HG03280 (cell line): ENCODE results near the gene SLC1A5.
"Not testable (repeated sequence)": the region's sequence is repeated elsewhere in the genome, so short reads cannot be mapped to it uniquely, and the experiment has no call there.

Experiments
- ATAC-seq: cut with Tn5 transposase; IDR thresholded peaks from one replicate; pipeline ENCODE4 v1.9.1; 2021; ENCODE audit warnings: mild to moderate bottlenecking, moderate library complexity; ENCODE audit not compliant: unreplicated experiment

The SLC1A5 gene

DNA sequence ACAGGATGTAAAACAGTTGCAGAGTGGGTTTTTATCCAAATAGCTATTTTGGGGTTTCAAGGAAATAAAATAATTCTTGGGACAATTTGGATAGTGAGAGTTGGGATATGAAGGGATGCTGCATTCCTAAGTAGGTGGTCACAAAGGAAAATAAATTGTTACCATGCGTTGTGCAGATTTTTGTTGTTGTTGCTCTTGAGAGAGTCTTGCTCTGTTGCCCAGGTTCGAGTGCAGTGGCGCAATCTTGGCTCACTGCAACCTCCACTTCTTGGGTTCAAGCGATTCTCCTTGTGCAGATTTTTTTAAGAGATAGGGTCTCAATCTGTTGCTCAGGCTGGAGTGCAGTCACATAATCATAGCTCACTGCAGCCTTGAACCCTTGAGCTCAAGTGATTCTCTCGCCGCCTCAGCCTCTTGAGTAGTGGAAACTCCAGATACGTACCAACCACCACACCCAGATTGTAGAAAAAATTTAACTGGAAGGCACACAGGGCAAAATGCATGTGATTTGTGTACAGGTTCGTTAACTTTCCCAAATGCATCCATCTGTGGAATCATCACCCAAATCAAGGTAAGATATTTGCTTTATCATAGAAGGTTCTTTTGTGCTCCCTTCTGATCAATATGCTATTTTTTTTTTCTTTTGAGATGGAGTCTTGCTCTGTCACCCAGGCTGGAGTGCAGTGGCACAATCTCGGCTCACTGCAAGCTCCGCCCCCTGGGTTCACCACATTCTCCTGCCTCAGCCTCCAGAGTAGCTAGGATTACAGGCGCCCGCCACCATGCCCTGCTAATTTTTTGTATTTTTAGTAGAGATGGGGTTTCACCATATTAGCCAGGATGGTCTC, 16.0 kb downstream of the SLC1A5 start:
- no peak for ATAC-seq

DNA sequence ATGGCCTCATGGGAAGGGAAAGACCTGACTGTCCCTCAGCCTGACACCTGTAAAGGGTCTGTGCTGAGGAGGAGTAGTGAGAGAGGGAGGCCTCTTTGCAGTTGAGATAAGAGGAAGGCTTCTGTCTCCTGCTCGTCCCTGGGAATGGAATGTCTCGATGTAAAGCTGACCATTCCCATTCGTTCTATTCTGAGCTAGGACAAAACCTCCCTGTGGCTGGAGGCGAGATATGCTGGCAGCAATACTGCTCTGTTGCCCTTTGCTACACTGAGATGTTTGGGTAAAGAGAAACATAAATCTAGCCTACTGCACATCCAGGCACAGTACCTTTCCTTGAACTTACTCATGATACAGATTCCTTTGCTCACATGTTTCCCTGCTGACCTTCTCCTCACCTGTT, 19.6 kb downstream of the SLC1A5 start:
- not testable (repeated sequence) for ATAC-seq

DNA sequence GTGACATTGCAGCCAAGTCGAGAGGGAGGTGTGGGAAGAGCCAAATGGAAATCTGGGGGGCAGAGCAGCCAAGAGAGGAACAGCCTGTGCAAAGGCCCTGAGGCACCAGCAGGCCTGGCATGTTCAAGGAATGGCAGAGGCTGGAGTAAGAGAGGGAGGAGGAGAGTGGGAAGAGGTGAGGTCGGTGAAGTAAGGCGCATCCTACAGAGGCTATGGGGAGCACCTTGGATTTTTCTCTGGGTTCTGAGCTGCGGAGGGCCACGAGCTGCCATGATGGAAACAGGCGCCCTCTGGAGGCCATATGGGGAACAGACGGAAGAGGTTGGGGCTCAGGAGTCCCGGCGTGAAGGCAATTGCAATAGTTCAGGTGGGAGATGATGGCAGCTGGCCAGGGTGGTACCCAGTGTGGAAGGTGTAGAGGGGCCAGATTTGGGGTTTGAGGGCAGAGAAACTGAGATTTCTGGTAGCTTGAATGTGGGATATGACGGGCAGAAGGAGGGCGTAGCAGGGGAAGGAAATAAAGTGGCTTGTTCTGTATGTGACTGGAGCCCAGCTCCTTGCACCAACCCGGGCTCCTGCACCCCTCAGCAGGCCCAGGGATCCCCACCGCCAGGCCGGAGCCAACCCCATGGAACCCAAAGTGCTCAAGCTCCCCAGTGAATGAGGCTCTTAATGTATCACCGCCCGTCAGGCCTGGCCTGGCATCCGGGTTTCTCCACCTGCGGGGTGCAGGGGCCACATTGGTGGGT, 21.7 kb downstream of the SLC1A5 start:
- ATAC-seq: no peak

DNA sequence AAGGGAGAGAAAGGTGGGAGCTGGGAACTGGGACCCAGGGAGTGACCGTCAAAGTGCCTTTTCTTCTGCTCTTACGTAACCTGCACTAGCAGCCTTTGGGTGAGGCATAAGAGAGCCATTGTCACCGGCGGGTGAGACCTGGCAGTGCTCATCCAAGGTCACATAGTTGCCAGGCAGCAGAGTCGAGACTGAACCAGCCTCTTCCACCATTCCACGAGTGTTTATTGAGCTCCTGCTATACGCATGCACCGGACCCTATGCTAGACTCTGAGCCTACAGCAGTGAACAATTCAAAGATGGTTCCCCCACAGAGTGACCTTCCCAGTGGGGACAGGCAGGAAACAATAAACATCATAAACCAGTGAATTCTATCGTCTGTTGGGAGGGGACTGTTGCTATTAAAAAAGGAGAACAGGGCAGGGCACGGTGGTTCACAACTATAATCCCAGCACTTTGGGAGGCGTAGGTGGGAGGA, 23.5 kb downstream of the SLC1A5 start:
- no peak for ATAC-seq

- ATAC-seq: no peak
Measured at GRCh38 chr19:46762245-46762890, 26.0 kb downstream of the SLC1A5 start.

DNA sequence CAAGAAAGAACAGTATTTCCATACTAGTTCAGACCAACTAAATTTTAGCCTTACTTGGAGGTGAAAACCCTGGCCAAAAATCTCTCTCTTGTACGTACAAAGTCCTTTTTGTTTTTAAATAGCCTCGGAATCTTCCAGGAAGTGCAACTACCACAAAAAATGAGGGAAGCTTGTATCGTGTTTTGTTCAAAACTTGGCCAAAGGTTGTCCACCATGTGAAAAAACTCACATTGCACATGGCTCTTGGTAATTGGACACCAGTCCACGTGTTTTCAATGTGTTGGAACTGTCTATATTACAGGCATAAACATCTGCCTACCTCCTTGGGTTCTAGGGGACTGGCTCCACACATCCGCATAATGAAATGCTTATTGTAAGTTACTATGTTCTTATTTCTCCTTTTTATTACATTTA, 27.0 kb downstream of the SLC1A5 start:
- no peak for ATAC-seq

GRCh38 chr19:46760897-46761296, 27.5 kb downstream of the SLC1A5 start:
- not testable (repeated sequence) for ATAC-seq

- no peak for ATAC-seq
Measured at GRCh38 chr19:46760363-46760762, 28.0 kb downstream of the SLC1A5 start.

DNA sequence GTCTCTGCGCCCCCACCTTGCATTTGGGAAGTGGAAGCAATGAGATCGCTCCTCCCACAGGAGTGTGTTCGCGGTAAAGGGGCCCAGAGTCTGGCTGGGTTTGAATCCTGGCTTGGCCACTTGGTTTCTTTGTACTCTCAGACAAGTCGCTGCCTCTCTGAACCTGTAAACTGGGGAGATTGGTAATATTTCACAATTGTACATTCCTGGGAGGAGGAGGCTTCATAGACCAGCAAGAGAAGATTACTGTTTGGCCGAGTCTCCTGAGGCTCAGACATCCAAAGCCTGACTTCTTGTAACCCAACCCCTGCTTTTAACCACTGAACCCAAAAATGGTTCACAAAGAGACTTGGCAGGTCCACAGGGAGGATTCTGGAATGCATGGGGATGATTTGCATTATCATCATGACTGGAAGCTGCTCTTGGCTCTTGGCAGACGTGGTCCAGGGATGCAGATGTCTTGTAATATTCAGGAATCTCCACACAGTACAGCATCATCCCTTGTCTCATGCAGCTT, 28.5 kb downstream of the SLC1A5 start:
- no peak for ATAC-seq

- ATAC-seq: no peak
Measured at GRCh38 chr19:46759206-46759605, 29.2 kb downstream of the SLC1A5 start.

- no peak for ATAC-seq
Measured at GRCh38 chr19:46756544-46756888, 31.9 kb downstream of the SLC1A5 start.

DNA sequence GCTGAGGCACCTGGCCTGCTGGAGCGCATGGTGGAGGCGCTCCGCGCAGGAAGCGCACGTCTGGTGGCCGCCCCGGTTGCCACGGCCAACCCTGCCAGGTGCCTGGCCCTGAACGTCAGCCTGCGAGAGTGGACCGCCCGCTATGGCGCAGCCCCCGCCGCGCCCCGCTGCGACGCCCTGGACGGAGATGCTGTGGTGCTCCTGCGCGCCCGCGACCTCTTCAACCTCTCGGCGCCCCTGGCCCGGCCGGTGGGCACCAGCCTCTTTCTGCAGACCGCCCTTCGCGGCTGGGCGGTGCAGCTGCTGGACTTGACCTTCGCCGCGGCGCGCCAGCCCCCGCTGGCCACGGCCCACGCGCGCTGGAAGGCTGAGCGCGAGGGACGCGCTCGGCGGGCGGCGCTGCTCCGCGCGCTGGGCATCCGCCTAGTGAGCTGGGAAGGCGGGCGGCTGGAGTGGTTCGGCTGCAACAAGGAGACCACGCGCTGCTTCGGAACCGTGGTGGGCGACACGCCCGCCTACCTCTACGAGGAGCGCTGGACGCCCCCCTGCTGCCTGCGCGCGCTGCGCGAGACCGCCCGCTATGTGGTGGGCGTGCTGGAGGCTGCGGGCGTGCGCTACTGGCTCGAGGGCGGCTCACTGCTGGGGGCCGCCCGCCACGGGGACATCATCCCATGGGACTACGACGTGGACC, 32.4 kb downstream of the SLC1A5 start:
- ATAC-seq: no peak

DNA sequence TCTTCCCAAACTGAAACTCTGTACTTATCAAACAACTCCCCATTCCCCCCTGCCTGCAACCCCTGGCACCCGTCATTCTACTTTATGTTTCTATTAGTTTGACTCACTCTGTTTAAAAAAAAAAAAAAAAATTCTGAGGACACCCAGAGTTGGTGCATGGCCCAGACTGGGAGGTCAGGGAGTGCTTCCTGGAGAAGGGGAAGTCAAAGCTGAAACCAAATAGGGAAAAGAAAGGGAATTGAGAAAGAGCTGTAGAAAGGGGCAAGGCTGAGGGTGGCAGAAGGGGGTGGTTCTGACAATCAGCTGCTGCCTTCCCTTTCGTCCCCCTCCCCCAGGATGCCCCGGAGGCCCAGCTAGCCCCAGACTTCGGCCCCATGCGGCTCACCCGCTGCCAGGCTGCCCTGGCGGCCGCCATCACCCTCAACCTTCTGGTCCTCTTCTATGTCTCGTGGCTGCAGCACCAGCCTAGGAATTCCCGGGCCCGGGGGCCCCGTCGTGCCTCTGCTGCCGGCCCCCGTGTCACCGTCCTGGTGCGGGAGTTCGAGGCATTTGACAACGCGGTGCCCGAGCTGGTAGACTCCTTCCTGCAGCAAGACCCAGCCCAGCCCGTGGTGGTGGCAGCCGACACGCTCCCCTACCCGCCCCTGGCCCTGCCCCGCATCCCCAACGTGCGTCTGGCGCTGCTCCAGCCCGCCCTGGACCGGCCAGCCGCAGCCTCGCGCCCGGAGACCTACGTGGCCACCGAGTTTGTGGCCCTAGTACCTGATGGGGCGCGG, 33.1 kb downstream of the SLC1A5 start:
- no peak for ATAC-seq

GRCh38 chr19:46753420-46754155, 34.8 kb downstream of the SLC1A5 start:
- no peak for ATAC-seq

DNA sequence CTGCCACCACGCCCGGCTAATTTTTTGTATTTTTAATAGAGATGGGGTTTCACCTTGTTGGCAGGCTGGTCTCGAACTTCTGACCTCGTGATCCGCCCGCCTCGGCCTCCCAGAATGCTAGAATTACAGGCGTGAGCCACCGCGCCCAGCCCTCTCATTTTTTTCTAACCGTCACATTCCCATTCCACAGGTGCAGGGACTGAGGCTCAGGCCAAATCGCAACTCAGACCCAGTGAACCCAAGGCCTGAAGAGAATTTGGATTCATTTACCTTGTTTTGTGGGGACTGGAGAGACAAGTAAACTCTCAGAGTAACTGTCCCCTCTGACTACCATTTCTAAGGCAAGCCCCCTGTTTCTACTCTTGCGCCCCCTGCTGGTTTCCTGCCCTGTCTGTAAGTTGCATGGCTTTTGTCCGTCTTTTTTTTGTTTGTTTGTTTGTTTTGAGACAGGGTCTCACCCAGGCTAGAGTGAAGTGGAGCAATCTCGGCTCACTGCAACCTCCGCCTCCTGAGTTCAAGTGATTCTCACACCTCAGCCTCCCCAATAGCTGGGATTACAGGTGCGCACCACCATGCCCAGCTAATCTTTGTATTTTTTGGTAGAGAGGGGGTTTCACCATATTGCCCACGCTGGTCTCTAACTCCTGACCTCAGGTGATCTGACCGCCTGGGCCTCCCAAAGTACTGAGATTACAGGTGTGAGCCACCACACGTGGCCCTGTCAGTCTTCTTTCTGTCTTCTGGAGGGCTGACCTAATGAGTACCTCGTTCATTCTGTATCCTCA, 39.9 kb downstream of the SLC1A5 start:
- no peak for ATAC-seq

DNA sequence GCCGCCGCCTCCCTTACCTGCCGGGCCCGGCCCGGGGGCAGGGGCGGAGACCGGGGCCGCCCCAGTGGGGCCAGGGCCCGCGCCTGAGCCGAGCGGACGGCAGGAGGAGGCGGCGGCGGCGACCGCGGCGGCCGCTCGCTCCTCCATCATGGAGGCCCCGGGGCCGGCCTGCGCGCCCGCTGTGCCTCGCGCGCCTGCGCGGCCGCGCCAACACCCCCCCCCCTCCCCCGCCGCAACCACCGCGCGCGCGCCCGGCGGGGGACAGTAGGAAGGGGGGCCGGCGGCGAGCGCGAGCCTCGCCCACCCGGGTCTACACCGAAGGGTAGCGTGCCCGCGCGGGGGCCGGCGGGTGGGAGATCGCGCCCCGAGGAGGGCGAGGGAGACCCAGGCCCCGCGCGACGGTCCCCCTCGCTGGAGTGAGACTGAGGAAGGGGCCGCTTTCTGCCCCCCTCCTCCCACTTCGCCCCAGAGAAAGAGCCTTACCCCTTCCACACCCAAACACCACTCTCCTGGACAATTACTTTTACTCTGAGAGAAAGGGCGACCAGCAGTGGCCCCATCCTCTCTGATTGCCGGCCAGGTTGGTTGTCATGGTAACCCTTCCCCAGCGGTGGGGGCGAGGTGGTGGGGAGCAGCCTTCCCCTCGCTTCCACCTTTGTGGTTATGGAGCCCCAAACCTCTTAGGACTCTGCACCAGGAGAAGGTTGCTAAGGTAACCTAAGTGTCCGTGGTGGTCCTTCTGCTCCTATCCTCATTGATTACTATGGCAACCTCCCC, 41.9 kb downstream of the SLC1A5 start, which contains the start of gene STRN4:
TSS of gene STRN4 (minus strand) at position 170 of the 777 bp plus-strand sequence. CDS start at position 150, 20 bp downstream.
- ATAC-seq: peak; percentile 60

DNA sequence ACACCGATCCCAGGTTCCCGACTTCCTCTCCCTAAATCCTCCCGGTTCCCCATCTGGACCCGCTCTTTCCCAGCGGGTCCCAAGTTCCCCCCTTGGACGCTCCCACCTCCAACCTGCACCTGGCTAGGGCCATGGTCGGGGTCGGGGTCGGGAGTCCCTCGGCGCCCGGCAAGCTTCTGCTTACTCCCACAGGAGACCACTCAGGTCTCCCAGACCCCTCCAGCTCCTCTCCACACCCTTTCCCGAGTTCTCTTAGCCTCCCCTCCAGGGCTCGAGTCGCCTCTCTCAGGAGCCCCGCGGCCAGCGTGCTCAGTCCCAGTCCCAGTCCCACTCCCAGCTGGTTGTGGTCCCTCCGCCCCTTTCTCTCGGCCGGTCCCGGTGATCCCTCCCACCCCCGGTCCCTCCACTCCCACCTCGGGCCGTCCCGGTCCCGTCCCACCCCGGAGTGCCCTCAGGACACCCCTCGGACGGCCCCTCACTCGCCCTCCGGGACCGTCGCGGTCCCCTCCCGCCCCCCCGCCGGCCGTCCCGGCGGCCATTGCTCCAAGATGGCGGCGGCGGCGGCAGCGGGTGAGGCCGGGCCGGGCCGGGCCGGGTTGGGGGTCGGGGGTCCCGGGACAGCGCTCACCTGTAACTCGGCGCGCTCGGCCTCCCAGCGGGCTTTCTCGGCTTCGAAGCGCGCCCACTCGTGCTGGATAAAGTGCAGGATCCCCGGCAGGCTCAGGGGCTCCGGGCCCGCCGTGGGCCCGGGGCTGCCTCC, 42.7 kb downstream of the SLC1A5 start, which contains the start of gene FKRP:
TSS of gene FKRP (plus strand) at position 537 of the 760 bp plus-strand sequence. CDS start 9,394 bp downstream, outside the sequence.
- peak; percentile 38 for ATAC-seq
